Lung (tissue), 16 donors: Measurements from ENCODE around the gene CCDC3. TPM values are rescaled to one million over a fixed set of nuclear protein-coding genes. Genes with fewer than 3 reads are reported as not detected.

Experiments used
- ATAC-seq: fragments of 200-7000 bp; cut with Tn5 transposase; one replicate; pipeline ENCODE4 v1.9.1; 2020; ENCODE audit warnings: moderate number of reproducible peaks; ENCODE audit not compliant: insufficient read depth, low FRiP score
- DNase-seq, 3 donors: peaks; one replicate each; pipeline ENCODE4 v3.0.0-alpha.2; 2013 to 2017
- H3K27ac ChIP-seq, 2 donors: one replicate each; pipeline ENCODE4 v1.5.1; 2013; ENCODE audit warnings: mild to moderate bottlenecking in 2 of 2, moderate library complexity in 2 of 2, control low read depth in 1 of 2, inconsistent platforms in 1 of 2, low read depth in 1 of 2, low read length in 1 of 2
- H3K27me3 ChIP-seq, 3 donors: one replicate each; pipeline ENCODE4 v1.5.1; 2013; ENCODE audit warnings: low read length in 2 of 3; ENCODE audit not compliant: control insufficient read depth in 3 of 3, insufficient read depth in 3 of 3
- H3K36me3 ChIP-seq, 4 donors: one replicate each; pipeline ENCODE4 v1.5.1; 2013; ENCODE audit warnings: low read length in 4 of 4, mild to moderate bottlenecking in 1 of 4, moderate library complexity in 1 of 4; ENCODE audit not compliant: control insufficient read depth in 4 of 4, insufficient read depth in 4 of 4
- H3K4me1 ChIP-seq, 5 donors: one replicate each; pipeline ENCODE4 v1.5.1; 2013; ENCODE audit warnings: low read length in 5 of 5, mild to moderate bottlenecking in 2 of 5, moderate library complexity in 1 of 5; ENCODE audit not compliant: control insufficient read depth in 5 of 5, insufficient read depth in 5 of 5
- H3K4me3 ChIP-seq: one replicate; pipeline ENCODE4 v1.5.1; 2013; ENCODE audit warnings: mild to moderate bottlenecking, control low read depth, moderate library complexity
- H3K9ac ChIP-seq, 2 donors: one replicate each; pipeline ENCODE4 v1.5.1; 2013; ENCODE audit warnings: low read length in 2 of 2, control low read depth in 1 of 2; ENCODE audit not compliant: insufficient read depth in 1 of 2
- H3K9me3 ChIP-seq, 4 donors: one replicate each; pipeline ENCODE4 v1.5.1; 2013; ENCODE audit warnings: low read length in 3 of 4, mild to moderate bottlenecking in 1 of 4, moderate library complexity in 1 of 4; ENCODE audit not compliant: control insufficient read depth in 4 of 4, insufficient read depth in 3 of 4
- CTCF ChIP-seq: IDR thresholded peaks from 2 replicates; pipeline ENCODE4 v1.5.1; 2012; ENCODE audit warnings: mild to moderate bottlenecking; ENCODE audit errors: control extremely low read depth, extremely low read depth
- WGBS, 2 donors: extraction: QIAGEN DNeasy Blood & Tissue Kit; methylation state at CpG; one replicate each; pipeline ENCODE4 v1.1.7; 2013; 5-methylcytosine and 5-hydroxymethylcytosine counted together
- long read RNA-seq, 5 donors: transcript quantifications; one replicate each; lab custom pipeline, GENCODE V29; 2026
- polyA plus RNA-seq, 2 donors: library from polyadenylated mRNA; stranded (reverse); fragments of 200-250 nt; gene quantifications; one replicate each; pipeline ENCODE4 v1.2.1, GENCODE V29; 2013
- total RNA-seq, 2 donors: library from RNA; depleted of rRNA in 1 of 2; stranded (reverse); fragments of >200 nt in 1 of 2; gene quantifications; one replicate each; pipeline ENCODE4 v1.2.1, GENCODE V29; 2014 to 2021
- donor health status: control.
- donor health status: control.
- donor health status: Bipolar disorder and iron deficiency.
- donor health status: healthy.
- donor health status: DM: yes; HTN: yes; CAD: no.

Gene CCDC3
- total RNA-seq (10 to 100 TPM; 10.2 to 11.7 TPM), polyA plus RNA-seq (10 to 100 TPM in 1 of 2 donors, 1 to 10 TPM in 1; 4.1 to 21.5 TPM)
- long read RNA-seq, donor 1, partial matches to known transcripts = 0 of 12 reads
- long read RNA-seq, donor 1, other reads (novel, unspliced or antisense) = 10 of 12 reads
- long read RNA-seq, donor 2, partial matches to known transcripts = 0 of 1 reads
- long read RNA-seq, donor 2, other reads (novel, unspliced or antisense) = 0 of 1 reads
- long read RNA-seq, donor 3 = 0 reads
- long read RNA-seq, donor 4, partial matches to known transcripts = 0 of 1 reads
- long read RNA-seq, donor 4, other reads (novel, unspliced or antisense) = 0 of 1 reads
- long read RNA-seq, donor 5, partial matches to known transcripts = 0 of 2 reads
- long read RNA-seq, donor 5, other reads (novel, unspliced or antisense) = 0 of 2 reads

GRCh38 chr10:13001041-13001886 is at the start of gene CCDC3:
CCDC3 (minus strand) TSS chr10:13001713; CDS start chr10:13001570, 143 bp downstream.
- H3K9me3 ChIP-seq = peaks cover 0 to 7% (median 0%) of the 10 kb centered on the region in 4 donors
- TF ChIP-seq CTCF = no peak
- H3K27me3 ChIP-seq = peaks cover 6 to 41% (median 21%) of the 10 kb centered on the region in 3 donors
- peak; percentile 38 to 49 (median 40) for DNase-seq
- no peaks in the 10 kb centered on the region for H3K36me3 ChIP-seq
- WGBS, 2 donors = 2 to 4% methylated on average over 80 to 93 of the region's 93 CpGs
- no peak within 1 kb of the TSS for H3K27ac ChIP-seq
- H3K4me3 ChIP-seq = peak within 1 kb of the TSS; percentile 18
- no peak within 1 kb of the TSS for H3K9ac ChIP-seq
- H3K4me1 ChIP-seq = peaks cover 0 to 10% (median 0%) of the 10 kb centered on the region in 5 donors
- ATAC-seq = no peak

GRCh38 chr10:13051126-13051694 is 49.7 kb upstream of the CCDC3 start:
- no peaks in the 10 kb centered on the region for H3K4me1 ChIP-seq
- ATAC-seq (no peak), DNase-seq (no peak)
- no peak for TF ChIP-seq CTCF
- no peak overlapping the region for H3K27ac ChIP-seq
- peaks cover 0 to 2% (median 0%) of the 10 kb centered on the region in 4 donors for H3K9me3 ChIP-seq
- H3K9ac ChIP-seq = no peak overlapping the region
- 57 to 72% methylated on average over 7 of the region's 7 CpGs for WGBS, 2 donors
- peaks cover 0 to 29% (median 0%) of the 10 kb centered on the region in 3 donors for H3K27me3 ChIP-seq
- no peaks in the 10 kb centered on the region for H3K36me3 ChIP-seq
- no peak overlapping the region for H3K4me3 ChIP-seq

DNA sequence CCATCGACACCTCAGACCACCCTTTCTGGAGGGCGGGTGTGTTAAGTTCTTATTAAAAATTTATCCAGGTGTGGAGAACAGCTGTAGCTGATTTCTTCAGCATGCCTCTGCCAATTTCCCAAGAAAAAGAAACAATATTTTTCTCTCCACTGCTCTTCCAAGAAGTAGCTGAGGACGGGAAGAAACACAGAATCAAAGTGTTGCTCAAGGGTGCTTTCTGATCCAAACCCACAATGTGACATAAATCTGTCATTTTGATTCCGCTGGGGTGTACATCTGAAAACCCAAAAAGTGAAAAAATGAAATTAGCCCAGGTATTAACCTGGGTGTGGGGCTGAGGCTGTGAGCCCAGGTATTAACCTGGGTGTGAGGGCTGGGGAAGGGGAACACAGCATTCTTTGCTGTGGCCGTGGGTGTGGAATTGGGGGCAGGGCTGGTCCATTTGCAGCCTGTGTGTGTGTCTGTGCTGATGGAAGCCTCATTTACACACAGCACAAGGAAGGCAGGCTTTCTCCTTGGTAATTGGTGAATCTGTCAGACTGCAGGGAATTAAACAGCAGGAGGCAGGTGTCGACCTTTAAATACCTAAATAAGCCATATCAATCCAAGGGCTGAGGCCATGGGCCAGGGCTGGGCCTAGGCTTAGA is 48.4 kb upstream of the CCDC3 start:
- H3K9me3 ChIP-seq = no peaks in the 10 kb centered on the region
- ATAC-seq (no peak), DNase-seq (no peak)
- no peaks in the 10 kb centered on the region for H3K36me3 ChIP-seq
- no peak for TF ChIP-seq CTCF
- H3K9ac ChIP-seq = no peak overlapping the region
- H3K27ac ChIP-seq = no peak overlapping the region
- H3K4me1 ChIP-seq = no peaks in the 10 kb centered on the region
- 58 to 77% methylated on average over 6 of the region's 6 CpGs for WGBS, 2 donors
- no peak overlapping the region for H3K4me3 ChIP-seq
- H3K27me3 ChIP-seq = peaks cover 0 to 21% (median 0%) of the 10 kb centered on the region in 3 donors
